Activated CD4-positive, alpha-beta T cell treated with anti-CD3 and anti-CD28 coated beads, Interleukin-2, amount 50 U/mL, for 48 hours (primary cell): Measurements from ENCODE around the gene RTN4R.
"Not testable (repeated sequence)": the region's sequence is repeated elsewhere in the genome, so short reads cannot be mapped to it uniquely, and the experiment has no call there.

Experiments
- DNase-seq, 2 experiments: peaks; one replicate each; pipeline ENCODE4 v3.0.0-alpha.2; 2020

RTN4R gene

DNA sequence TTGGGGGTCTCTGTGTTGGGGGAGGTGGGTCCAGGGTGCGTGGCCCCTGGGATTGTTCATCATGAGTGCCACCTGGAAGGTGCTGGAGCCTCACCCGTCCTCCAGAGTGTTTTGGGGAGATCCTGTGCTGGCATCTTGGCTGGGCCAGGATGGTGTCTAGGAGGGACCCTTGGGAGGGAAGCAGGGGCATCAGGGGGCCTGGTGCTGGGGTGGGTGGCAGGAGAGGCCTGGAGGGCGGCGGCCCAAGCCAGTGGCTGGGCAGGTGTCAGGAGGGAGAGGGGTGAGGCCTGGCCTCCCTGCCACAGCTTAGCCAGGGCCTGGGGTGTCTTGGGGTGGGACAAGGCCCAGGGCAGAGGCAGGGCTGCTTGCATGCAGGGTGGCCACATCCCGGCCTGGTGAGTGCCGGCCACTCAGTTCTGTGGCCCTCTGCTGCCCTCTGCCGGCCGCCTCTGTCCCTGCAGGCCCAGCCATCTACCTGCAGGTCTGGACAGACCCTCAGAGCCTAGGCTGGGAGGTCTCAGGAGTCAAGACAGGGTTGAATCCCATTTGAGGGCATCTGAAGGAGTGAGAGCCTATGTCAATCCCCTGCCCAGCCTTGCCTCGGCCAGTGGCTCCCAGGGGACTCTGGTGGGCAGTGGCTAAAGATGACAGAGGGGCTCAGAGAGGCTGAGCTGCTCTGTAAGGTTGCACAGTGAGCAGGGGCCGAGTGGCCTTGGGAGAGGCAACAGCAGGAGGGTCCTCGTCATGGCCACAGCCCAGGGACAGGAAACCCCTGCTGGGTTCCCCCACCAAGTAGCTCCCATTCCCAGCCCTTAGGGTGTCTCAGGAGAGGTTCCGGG, 17.6 kb upstream of the RTN4R start:
- peak; percentile 89 to 90 for DNase-seq

DNA sequence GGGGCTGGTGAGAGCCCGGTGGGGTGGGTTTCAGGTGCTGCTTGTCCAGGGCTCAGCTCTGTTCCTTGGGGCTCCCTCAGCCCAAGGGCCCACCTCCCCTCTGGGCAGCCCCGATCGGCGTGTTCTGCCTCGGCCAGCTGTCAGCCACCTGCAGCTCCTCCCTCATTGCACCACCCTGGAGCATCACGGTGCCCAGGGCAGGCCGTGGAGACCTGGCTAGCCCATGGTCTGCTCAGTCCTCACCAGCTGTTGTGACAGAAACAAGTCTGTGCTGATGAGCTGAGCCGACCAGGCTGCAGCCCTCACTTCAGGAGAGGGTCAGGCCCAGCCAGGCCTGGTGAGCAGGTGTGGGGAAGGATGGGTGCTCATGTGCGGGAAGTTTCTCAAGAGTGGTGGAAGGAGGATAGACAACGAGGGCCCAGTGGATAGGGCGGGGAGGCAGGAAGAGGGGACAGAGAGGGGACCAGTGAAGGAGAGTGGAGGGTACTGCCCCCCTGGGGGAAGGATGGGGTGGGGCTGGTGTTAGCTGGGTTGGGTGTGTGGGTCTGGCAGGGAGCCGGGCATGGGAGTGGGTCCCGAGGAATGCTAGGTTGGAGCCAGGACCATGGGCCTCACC, 16.5 kb upstream of the RTN4R start:
- no peak for DNase-seq

DNA sequence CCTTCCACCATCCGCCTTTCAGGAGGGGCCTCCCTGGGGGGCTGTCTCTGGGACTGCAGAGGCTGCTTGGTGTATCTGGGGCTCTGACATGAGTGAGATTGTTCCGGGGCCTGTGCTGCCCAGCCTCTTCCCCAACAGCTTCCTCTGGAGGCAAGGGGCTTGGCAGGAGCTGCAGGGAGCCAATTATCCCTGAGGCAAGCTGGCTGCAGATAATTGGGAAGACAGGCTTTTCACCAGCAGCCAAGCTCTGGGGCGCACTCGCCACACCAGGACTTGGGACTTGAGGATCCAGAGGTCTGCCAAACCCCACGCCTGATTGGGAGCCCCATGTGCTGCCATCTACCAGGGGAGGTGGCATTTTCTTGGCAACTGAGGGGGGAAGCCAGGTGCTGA, 15.6 kb upstream of the RTN4R start:
- DNase-seq: no peak

- DNase-seq: no peak
Measured at GRCh38 chr22:20282901-20283673, 15.0 kb upstream of the RTN4R start.

GRCh38 chr22:20281891-20282290, 13.8 kb upstream of the RTN4R start:
- DNase-seq: no peak

DNA sequence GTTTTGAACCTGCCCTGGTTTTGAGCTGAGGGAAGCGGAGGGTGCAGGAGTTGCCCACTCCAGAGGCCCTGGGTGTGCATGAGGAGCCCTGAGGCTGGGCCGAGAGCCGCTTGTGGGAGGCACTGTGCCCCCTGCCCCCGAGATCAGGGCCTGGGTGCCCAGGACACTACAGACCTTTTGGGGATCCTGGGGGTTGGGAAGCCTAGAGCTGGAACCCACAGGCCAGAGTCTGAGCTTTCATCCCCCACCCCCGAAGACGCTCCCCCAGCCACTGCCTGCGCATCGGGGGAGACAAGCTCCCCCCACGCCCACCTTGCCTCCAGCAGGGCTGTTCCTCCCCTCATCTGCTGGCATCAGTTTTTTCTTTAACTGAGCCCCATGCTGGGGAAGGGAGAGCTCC, 13.4 kb upstream of the RTN4R start:
- not testable (repeated sequence) for DNase-seq

- no peak for DNase-seq
Measured at GRCh38 chr22:20280866-20281265, 12.7 kb upstream of the RTN4R start.

DNA sequence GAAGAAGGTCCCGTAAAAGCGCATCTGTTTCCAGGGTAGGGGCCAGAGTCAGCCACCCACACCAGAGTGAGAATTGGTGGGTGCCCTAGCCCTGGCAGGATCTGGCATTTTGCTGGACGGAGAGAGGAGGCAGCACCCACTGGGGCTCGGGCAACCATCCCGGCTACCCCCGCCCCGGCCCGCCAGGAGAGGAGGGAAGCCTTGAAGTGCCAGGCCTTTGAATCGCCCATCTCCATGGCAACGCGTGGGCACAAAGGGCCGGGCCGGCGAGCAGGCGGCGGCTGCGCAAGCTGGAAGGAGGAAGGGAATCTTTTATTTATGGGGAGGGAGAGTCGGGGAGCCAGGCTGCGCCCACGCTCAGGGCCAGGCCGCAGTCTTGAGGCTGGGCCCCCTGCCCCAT, 12.0 kb upstream of the RTN4R start:
- not testable (repeated sequence) for DNase-seq

DNA sequence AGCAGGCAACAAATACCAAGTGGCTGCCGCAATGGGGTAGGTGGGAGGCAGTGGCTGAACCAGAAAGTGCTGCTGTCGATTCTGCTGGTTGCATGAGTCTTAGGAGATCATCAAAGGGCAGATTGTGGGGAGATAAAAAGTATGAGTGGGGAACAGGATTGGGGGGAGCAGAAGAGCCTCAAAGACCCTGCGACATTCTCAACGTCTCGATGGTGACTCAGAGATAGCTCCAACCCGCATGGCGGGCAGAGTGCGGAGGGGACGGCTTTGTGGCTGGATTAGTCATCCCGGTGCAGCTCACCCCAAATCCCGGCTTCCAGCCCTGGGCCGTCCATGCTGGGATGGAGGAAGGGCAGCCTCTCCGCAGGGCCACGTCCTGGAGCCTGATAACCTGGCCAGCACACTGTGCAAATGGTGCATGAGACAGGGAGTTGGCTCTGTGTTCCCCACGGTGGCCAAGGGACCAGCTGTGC, 11.6 kb upstream of the RTN4R start:
- DNase-seq: no peak

- DNase-seq: not testable (repeated sequence)
Measured at GRCh38 chr22:20278726-20279490, 10.8 kb upstream of the RTN4R start.

DNA sequence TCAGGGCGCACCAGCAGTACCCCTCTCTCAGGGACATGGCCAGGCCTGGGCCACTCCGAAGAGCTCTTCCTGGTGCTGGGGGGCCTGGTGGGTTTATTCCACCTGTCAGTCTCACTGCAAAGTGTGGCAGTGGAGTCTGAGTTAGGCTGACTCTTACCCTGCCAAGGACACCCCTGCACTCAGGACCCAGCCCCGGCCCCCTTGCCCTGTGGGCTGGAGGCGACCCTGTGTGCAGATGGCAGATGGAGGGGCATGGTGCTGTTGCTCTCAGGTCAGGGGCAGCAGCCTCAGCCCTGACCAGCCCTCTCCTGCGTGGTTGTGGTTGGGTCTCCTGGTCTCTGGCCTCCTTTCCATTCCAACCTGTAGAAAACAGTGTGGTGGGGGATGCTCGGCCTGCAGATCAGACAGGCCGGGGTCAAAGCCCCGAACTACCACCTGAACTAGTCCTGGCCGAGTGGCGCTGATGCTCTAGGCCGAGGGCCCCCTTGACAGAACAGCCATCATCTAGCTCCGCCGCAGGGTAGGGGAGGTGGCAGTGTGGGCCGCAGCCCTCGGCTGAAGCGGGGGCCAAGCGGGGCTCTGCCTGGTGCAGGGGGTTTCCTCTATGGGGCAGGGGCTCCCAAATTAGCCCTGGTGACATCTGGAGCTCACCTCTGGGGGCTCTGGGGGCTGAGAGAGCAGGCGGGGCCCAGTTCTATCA, 10.0 kb upstream of the RTN4R start:
- not testable (repeated sequence) for DNase-seq

GRCh38 chr22:20276468-20276867, 8.3 kb upstream of the RTN4R start:
- no peak for DNase-seq

- DNase-seq: no peak
Measured at GRCh38 chr22:20275836-20276235, 7.7 kb upstream of the RTN4R start.

GRCh38 chr22:20275325-20275724, 7.2 kb upstream of the RTN4R start:
- DNase-seq: not testable (repeated sequence)

GRCh38 chr22:20274374-20274773, 6.3 kb upstream of the RTN4R start:
- DNase-seq: not testable (repeated sequence)

DNA sequence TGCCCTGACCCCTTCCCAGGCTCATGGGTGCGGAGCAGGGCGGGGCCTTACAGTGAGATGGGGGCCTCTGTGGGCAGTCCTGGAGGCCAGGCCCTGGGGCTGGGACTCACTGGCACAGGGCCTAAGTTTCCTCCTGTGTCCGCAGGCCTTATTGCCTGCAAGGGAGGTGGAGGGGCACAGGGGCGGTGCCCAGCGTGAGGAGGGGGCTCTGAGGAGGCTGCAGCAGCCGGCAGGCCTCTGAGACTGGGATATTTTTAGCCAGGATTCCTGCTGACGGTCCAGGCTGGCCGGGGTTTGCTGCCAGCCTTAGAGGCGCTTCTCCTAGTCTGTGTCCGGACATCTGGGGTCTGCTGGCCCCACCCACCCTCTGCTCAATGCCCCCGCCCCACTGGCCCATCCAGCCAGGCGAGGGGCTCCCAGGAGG, 5.7 kb upstream of the RTN4R start:
- no peak for DNase-seq

GRCh38 chr22:20272700-20273099, 4.6 kb upstream of the RTN4R start:
- no peak for DNase-seq

GRCh38 chr22:20272174-20272573, 4.1 kb upstream of the RTN4R start:
- DNase-seq: no peak

DNA sequence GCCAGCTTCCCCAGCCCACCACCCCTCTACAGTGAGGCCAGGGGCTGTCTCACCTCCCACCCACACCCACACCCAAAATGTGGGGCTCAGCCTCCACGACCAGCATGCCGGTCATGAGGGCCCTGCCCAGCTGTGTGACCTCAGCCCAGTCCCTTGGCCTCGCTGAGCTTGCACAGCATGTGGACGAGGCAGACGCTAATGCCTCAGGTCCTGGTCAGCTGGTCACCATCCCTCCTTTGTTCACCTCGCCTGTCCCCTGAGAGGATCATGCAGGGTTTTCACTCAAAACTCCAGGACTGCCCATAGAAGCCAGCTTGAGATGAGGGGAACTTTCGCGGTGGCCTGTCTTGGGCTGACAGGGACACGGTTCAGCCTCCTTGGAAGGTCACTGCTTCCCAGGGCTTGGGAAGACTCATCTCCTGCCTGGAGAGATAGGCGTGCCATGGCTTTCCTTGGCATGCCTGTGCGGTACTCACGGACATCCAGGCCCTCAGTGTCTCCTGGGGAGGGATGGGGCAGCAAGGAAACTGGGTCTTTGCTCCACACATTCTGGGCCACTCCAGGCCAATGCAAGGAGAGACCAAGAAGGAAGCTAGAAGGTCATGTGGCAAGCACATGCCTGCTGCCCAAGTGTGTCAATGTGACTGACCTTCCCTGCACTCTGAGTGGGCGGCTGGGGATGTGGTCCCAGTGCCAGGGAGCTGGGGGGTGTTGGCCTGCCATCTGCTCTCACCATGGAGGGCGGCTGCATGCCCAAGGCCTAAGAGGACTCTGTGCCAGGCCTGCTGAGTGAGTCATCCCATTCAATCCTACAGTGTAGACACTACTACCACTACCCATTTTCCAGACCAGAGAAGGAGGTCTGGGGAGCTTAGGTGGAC, 3.2 kb upstream of the RTN4R start:
- DNase-seq: no peak

DNA sequence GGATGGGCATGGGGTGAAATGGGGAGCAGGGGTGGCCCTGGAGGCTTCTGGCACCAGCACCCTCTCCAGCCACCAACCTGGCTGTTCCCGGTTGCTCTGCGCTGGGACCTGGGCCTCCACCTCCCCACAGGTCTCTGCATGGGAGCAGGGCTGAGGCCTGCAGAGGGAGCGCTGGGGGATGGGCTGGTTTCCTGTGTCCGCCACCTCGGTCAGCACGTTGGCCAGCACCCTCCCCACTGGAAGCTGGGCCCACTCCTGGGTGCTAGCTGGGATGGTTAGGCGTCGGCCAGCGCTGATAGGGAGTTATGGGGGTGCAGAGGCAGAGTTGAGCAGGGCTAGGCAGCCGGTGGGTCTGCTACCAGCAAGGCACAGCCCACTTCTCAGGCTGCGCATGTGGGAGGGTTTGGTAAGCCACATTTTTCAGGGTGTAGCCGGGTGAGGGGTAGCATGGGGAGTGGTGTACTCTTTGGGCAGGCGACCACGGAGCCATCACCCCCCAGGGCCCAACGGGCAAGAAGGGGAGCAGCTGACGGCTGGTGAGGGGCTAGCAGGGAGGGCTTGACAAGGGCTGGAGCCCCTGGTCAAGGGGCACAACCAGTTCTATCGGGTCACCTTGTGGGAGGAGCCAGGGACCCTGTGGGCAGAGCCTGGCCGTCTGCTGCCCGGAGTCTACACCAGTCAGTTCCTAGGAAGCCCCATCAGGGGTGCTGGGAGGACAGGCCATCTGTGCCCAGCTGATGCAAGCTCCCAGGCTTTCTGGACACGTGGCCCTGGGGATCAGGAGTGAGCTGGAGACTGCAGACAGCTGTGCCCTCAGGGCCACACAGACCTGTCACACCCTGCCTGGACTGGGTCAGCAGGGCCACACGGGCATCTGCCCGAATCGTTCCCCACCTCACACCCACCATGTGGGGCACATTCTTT, 2.3 kb upstream of the RTN4R start:
- DNase-seq: not testable (repeated sequence)
